DMS53 treated with DMSO at 0.1 percent for 48 hours (cell line): ENCODE measurements around the gene CIAO1.
"Not testable (repeated sequence)": the region's sequence is repeated elsewhere in the genome, so short reads cannot be mapped to it uniquely, and the experiment has no call there.

Experiments
- DNase-seq: peaks from one replicate; lab custom pipeline; 2025; ENCODE audit not compliant: unreplicated experiment; lab: John Stamatoyannopoulos, UW

The CIAO1 gene

GRCh38 chr2:96265840-96266679, at the start of gene CIAO1, which contains the start of gene TMEM127:
Gene CIAO1, plus strand, starts transcription at chr2:96266225. Its CDS starts 126 bp downstream, at chr2:96266351.
Gene TMEM127, minus strand, starts transcription at chr2:96265997. Its CDS starts 616 bp downstream, at chr2:96265381.
- DNase-seq: peak; percentile 99

- DNase-seq: no peak
Observed at GRCh38 chr2:96218508-96219131, 47.4 kb upstream of the CIAO1 start.

GRCh38 chr2:96219959-96220358, 46.1 kb upstream of the CIAO1 start:
- DNase-seq: not testable (repeated sequence)

- DNase-seq: not testable (repeated sequence)
Observed at GRCh38 chr2:96221106-96221505, 44.9 kb upstream of the CIAO1 start.

- DNase-seq: no peak
Observed at GRCh38 chr2:96225016-96225533, 41.0 kb upstream of the CIAO1 start.

GRCh38 chr2:96231316-96231715, 34.7 kb upstream of the CIAO1 start:
- no peak for DNase-seq

GRCh38 chr2:96233436-96233835, 32.6 kb upstream of the CIAO1 start:
- no peak for DNase-seq

GRCh38 chr2:96233880-96234316, 32.1 kb upstream of the CIAO1 start:
- DNase-seq: no peak

GRCh38 chr2:96236882-96237281, 29.1 kb upstream of the CIAO1 start:
- no peak for DNase-seq

GRCh38 chr2:96238266-96238665, 27.8 kb upstream of the CIAO1 start:
- no peak for DNase-seq

- no peak for DNase-seq
Observed at GRCh38 chr2:96239091-96239490, 26.9 kb upstream of the CIAO1 start.

- DNase-seq: no peak
Observed at GRCh38 chr2:96239745-96240264, 26.2 kb upstream of the CIAO1 start.

- DNase-seq: no peak
Observed at GRCh38 chr2:96240341-96241038, 25.5 kb upstream of the CIAO1 start.

GRCh38 chr2:96241227-96241626, 24.8 kb upstream of the CIAO1 start:
- no peak for DNase-seq

- peak; percentile 11 for DNase-seq
Observed at GRCh38 chr2:96241900-96242611, 24.0 kb upstream of the CIAO1 start.

GRCh38 chr2:96243843-96244242, 22.2 kb upstream of the CIAO1 start:
- no peak for DNase-seq

- peak; percentile 12 for DNase-seq
Observed at GRCh38 chr2:96245609-96246390, 20.2 kb upstream of the CIAO1 start.

GRCh38 chr2:96247009-96247408, 19.0 kb upstream of the CIAO1 start:
- DNase-seq: no peak

GRCh38 chr2:96247896-96248295, 18.1 kb upstream of the CIAO1 start:
- DNase-seq: no peak

- no peak for DNase-seq
Observed at GRCh38 chr2:96248624-96249023, 17.4 kb upstream of the CIAO1 start.
